HG02884 (cell line): ENCODE results near the gene GORASP1.

Source experiments
- ATAC-seq: cut with Tn5 transposase; IDR thresholded peaks from one replicate; pipeline ENCODE4 v1.9.1; 2021; ENCODE audit warnings: mild to moderate bottlenecking, moderate library complexity; ENCODE audit not compliant: unreplicated experiment

Gene GORASP1

DNA sequence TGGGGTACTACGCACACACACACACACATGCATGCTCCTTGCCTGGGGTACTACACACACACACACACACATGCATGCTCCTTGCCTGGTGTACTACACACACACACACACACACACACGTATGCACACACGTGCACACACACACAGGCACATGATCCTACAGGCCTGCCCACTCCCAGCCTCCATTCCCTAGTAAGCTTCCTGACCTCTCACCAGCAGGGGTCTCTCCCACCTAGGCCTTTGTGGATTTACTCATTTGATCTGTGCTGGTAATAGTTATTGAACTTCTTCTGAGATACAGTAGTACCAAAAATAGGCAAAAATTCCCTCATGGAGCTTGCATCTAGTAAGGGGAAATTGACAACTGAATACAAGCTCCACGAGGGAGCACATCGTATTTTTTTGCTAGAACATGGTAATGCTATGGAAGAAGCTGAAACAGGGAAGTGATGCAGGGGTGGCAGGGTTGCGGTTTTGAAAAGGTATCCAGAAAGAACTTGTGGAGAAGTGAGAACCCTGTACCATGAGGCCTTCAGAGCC lies 19.2 kb upstream of the GORASP1 start:
- no peak for ATAC-seq

- no peak for ATAC-seq
Measured at GRCh38 chr3:39125841-39126500, 18.5 kb upstream of the GORASP1 start.

DNA sequence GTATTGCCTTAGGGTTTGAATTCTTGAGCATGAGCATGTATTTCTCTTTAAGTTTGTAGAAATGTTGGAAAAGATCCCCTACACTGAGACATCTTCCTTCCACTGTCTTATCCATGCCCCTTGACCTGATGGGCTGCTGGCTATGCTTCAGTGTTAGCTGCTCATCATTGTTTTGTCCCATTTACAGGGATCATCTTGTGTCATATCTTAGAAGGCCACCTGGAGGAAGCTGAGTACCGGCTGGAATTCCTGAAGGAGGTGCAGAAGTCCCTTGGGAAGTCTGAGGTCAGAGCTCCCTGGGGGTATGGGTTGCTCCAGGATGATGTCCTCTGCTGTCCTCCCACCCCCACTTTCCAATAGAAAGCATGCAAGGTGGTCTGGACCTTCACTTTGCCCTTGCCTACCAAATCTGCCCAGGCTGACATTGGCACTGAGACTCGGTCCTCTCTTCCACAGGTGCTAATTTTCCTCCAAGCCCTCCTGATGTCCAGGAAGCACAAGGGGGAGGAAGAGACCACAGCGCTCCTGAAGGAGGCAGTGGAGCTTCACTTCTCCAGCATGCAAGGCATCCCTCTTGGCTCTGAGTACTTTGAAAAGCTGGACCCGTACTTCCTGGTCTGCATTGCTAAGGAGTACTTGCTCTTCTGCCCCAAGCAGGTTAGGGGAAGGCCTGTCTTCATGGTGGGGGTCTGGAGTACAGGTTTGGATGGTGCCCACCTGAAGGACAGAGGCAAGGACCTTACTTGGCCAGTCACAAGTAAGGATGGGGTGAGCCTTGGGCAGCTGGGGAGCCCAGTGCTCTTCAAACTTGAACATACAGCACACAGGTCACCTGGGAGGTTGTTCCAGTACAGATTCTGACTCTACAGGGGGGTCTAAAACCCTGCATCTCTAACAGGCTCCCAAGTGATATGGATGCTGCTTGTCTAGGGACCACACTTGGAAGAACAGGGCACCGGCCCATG lies 17.7 kb upstream of the GORASP1 start:
- ATAC-seq: no peak

DNA sequence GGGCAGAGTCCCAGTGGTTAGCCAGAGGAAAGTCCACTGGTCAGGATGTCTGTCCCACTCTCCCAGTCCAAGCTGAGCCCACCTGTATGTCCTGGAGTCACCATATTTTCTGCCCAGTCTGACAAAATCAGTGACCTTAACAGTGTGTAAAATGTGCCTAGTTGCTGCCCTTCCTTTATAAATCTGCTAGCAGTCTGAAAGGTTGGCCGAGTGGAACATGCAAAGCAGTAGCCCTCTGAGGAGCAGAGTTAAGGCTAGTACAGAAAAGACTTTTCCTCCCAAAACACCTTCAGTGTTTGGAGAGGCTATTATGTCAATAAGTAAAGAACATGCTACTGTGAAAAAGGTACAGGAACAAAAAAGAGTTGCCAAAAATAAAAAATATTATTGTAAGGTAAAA lies 15.4 kb upstream of the GORASP1 start:
- ATAC-seq: no peak

GRCh38 chr3:39121621-39122020 lies 14.2 kb upstream of the GORASP1 start:
- no peak for ATAC-seq

DNA sequence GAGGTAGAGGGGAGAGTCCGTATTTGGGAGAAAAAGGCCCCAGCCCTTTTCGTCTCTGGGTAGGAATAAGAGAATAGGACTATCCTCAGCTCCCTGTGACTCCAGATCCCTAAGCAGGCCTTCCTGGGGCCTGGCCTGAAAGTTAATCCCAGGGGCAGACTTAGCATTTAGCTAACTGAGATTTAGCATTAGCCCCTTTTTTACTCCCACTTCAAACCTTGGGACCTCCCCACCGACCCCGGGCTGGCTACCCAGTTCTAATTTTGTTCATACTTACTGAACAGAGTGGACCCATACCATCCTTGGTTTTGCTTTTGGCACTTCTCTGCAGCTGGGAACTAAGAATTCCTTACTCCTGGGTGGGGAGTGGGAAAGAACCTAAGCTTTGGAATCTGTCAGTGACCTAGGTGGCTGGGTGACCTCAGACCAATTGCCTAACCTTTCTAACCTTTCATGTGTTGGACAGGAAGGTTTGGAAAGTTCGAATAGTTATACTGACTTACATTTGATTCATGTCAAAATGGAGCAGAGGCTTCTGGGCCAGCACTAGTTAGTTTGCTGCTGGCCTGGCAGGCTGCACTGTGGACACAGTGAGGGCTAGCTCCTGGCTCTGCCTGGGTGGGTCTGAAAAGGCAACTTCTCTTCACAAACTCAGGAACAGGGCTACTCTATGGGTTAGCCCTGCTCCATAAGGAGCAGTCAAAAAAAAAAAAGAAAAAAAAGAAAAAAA lies 11.7 kb upstream of the GORASP1 start:
- ATAC-seq: no peak

- no peak for ATAC-seq
Measured at GRCh38 chr3:39118079-39118478, 10.7 kb upstream of the GORASP1 start.

- ATAC-seq: no peak
Measured at GRCh38 chr3:39115870-39116269, 8.4 kb upstream of the GORASP1 start.

DNA sequence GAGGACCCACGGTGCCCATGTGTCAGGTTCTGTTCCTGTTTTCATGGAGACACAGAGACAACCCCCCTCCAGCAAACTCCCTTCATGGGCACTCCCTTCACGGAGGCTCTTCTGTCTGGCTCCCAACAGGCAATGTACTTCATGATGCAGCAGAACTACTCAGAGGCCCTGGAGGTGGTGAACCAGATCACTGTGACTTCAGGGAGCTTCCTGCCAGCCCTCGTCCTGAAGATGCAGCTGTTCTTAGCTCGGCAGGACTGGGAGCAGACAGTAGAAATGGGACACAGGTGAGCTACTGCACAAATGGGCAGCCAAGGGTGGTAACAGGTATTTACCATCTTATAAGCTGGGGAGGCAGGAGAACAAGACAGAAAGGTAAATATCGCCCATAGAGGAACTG lies 7.0 kb upstream of the GORASP1 start:
- ATAC-seq: no peak

GRCh38 chr3:39113291-39113690 lies 5.9 kb upstream of the GORASP1 start:
- no peak for ATAC-seq

- ATAC-seq: no peak
Measured at GRCh38 chr3:39112535-39112934, 5.1 kb upstream of the GORASP1 start.

DNA sequence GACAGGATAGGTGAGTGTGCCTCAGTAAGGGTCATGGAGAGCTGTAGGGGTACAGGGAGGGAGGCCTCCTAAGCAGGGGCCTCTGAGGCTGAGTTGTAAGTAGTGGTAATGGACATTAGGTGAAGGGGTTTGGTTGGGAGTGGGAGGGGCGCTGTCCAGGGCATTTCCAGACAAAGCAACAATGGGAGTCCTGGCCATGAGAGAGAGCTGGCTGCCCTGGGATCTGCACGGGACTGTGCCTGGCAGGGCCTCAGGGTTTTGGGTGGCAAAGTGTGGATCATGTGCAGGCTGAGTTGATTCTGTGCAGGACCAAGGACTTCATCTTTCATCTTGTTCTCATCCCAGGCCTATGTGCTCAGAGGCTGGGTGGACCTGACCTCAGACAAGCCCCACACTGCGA lies 4.7 kb upstream of the GORASP1 start:
- no peak for ATAC-seq

- no peak for ATAC-seq
Measured at GRCh38 chr3:39110041-39110639, 2.7 kb upstream of the GORASP1 start.

GRCh38 chr3:39109086-39109485 lies 1.7 kb upstream of the GORASP1 start:
- ATAC-seq: no peak

- ATAC-seq: peak; percentile 68
Measured at GRCh38 chr3:39108200-39108710, 828 bp upstream of the GORASP1 start.

GRCh38 chr3:39106851-39107387 lies 508 bp downstream of the GORASP1 start:
- ATAC-seq: peak; percentile 4

- ATAC-seq: no peak
Measured at GRCh38 chr3:39106281-39106811, 1.1 kb downstream of the GORASP1 start.

- no peak for ATAC-seq
Measured at GRCh38 chr3:39105687-39106063, 1.8 kb downstream of the GORASP1 start.

GRCh38 chr3:39104961-39105686 lies 2.3 kb downstream of the GORASP1 start:
- ATAC-seq: no peak
